Measurements from ENCODE around the gene MYO1E.
"Not testable (repeated sequence)": the region's sequence is repeated elsewhere in the genome, so short reads cannot be mapped to it uniquely, and the experiment has no call there.

DNA sequence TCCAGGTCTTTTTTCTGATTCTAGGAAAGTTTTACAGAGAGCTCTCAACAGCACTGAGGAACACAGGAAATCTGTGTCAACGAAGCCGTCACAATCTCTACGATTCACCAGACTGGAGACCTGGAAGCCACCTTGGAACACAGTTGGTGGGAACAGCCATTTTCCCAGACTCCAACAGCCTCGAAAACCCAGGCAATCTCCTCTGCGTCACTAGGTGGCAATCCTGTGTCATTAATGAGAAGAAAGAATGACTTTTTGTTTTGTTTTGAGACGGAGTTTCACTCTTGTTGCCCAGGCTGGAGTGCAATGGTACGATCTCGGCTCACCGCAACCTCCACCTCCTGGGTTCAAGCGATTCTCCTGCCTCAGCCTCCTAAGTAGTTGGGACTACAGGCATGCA is 228.1 kb downstream of the MYO1E start:
- not testable (repeated sequence) for TF ChIP-seq JUN (CRISPR knock-in tag; IDR thresholded peaks at IDR 0.05); CTCF (IDR thresholded peaks at IDR 0.05); ATF3 (CRISPR knock-in tag; conservative IDR thresholded peaks at IDR 0.05); CBFB (CRISPR knock-in tag; IDR thresholded peaks at IDR 0.05; ENCODE audit: low read depth); NFYB (CRISPR knock-in tag; conservative IDR thresholded peaks at IDR 0.05; ENCODE audit: low read depth); FOXJ3 (CRISPR knock-in tag; IDR thresholded peaks at IDR 0.05; ENCODE audit: borderline replicate concordance); TCF7 (CRISPR knock-in tag; IDR thresholded peaks at IDR 0.05; ENCODE audit: low read depth); HMGA2 (CRISPR knock-in tag; IDR thresholded peaks at IDR 0.05); ZNF138 (CRISPR knock-in tag; conservative IDR thresholded peaks at IDR 0.05); MXD4 (CRISPR knock-in tag; IDR thresholded peaks at IDR 0.05; ENCODE audit: borderline replicate concordance); CREB1 (CRISPR knock-in tag; IDR thresholded peaks at IDR 0.05)
- TF ChIP-seq, protein P1, sequence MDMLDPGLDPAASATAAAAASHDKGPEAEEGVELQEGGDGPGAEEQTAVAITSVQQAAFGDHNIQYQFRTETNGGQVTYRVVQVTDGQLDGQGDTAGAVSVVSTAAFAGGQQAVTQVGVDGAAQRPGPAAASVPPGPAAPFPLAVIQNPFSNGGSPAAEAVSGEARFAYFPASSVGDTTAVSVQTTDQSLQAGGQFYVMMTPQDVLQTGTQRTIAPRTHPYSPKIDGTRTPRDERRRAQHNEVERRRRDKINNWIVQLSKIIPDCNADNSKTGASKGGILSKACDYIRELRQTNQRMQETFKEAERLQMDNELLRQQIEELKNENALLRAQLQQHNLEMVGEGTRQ (CRISPR knock-in tag; IDR thresholded peaks at IDR 0.05): not testable (repeated sequence)
- TF ChIP-seq, protein P2, sequence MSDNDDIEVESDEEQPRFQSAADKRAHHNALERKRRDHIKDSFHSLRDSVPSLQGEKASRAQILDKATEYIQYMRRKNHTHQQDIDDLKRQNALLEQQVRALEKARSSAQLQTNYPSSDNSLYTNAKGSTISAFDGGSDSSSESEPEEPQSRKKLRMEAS (CRISPR knock-in tag; IDR thresholded peaks at IDR 0.05): not testable (repeated sequence)
